SK-MEL-5 (cell line): ENCODE measurements around the gene KRT75. TPM values are rescaled to one million over a fixed set of nuclear protein-coding genes. Genes with fewer than 3 reads are reported as not detected.

Experiments
- DNase-seq: peaks from one replicate; pipeline ENCODE4 v3.0.0-alpha.2; 2016; ENCODE audit warnings: low read depth, low spot score
- in situ Hi-C: cut with HindIII; loops from 2 replicates; pipeline ENCODE4 v1.10.0; 2016; ENCODE audit warnings: low sequenced_read_pairs, high pct_unique_total_duplicates, low pct_unique_long_range_greater_than_20kb
- total RNA-seq: library from RNA; depleted of rRNA; stranded (reverse); fragments of >200 nt; shearing (Covaris generic); gene quantifications from 2 replicates; pipeline ENCODE4 v1.2.3, GENCODE V29; 2014

KRT75 gene
- total RNA-seq, 1 experiment from 2014 or later = not detected

DNA sequence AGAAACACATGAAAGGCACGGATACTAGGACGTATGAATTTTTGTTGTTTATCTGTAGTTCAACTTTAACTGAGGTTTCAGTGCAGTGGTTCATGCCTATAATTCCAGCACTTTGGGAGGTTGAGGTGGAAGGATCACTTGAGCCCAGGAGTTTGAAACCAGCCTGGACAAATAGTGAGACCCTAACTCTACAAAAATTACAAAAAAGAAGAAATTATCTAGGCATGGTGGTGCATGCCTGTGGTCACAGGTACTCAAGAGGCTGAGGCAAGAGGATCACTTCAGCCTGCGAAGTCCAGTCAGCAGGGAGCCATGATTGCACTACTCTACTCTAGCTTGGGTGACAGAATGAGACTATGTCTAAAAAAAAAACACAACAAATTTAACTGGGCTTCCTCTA is 9.8 kb upstream of the KRT75 start:
- DNase-seq = no peak
- in situ Hi-C loops = no loop called here

DNA sequence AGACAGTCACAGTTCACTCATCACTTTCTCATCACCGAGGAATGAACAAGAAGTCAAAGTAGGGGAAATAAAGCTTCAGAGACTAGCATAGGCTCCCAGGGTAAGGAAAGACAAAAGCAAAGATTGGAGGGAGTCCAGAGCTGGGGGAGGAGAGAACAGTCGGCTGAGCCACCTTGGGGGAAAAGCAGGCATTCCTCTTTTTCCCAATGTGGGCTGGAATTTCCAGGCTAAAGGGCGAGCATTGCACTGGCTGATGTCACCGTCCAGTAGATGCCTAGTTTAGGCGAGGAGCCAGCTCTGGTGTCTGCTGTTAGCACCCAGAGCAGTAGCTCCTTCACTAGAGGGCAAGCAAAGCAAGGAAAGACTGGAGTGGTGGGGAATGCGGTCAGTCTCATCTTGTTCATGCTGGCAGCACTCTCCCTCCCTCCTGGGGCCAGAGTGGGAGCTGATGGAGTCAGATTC is 8.5 kb upstream of the KRT75 start:
- DNase-seq = peak; percentile 41
- in situ Hi-C loops = no loop called here

DNA sequence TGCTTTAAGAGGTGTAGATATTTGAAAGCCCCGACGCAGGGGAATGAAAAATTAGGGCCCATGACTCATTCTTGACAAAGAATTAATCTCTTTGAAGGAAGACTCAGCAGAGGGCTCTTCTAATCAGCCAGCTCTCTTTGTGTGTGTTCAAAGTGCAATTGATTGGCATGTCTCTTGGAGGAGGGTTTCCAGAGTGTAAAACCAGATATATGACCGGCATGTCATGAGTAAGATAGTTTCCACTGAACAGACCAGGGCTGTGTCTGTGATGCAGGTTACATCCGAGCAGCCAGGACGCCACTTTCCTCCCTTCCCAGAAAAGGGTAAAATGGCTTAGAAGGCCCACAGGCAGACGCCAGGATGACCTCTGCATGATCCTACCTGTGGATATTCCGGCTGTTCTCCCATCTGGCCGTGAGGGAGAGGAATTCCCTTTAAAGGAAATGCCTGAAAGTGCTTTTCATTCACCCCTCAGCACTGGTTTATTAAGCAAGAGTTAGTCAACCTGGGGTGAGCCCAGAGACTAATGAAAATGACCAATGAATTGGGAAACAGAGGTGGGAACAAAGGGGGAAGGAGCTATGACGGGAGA is 7.2 kb upstream of the KRT75 start:
- in situ Hi-C loops = no loop called here
- no peak for DNase-seq

DNA sequence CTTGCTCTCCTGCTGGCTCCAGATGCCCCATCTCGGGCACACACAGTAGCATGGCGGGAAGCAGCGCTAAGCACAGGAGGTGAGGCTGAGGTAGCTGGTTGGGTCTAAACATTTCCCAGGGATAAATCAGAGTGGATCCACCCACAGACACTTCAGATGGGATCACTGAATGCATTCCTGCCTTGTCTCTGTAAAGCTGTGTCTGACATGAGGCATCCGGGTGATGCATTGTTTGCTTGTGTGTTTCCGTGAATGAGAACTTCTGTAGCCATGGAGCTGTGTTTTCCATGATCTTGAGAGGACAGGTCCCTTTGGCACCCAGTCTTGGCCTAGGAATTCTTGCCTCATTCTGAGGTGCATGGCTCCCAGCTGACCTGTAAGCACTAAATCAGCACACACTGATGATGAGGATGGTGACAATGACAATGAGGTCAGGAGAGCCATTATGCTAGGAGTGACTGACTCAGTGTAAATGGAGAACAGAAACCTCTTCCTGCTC is 6.7 kb upstream of the KRT75 start:
- in situ Hi-C loops = no loop called here

DNA sequence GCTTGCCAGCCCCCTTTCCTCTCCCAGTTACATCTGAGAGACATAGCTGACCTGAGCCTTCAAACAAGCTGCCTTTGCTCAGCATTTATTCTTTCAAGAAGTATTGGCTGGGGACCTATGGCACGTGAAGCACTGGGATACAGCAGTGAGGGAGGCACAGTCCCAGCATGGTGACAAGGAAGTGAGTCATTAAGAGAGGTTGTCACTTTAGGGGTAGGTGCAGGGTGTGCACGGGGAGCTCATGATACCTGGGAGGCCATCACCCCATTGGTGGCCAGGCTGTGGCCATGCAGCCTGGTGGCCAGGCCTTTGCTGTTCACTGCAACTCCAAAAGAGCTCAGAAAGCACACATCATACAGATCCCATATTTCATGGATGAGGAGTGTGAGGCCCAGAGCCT is 5.7 kb upstream of the KRT75 start:
- in situ Hi-C loops = no loop called here
- no peak for DNase-seq

More for the DNA sequence above, 6.7 kb upstream of the KRT75 start:
- DNase-seq = no peak

DNA sequence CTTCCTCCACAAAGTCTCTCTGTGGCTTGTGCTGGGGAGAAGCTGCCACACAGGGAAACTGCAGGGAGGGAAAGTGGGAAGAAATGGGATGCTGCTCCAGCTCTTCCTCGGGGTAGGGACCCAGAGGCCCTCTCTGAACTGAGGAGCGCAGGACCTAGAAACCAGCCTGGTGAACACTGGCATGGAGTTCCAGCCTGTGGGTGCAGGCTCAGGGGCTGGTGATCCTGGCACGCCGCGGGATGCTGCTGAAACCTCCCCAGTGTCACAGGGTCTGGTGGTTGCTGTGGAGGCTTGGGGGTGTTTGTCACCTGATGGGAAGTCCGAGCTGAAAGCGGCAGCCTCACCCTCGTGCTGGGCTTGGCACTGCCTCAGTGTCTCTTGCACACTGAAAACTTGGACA is 5.2 kb upstream of the KRT75 start:
- DNase-seq = no peak
- in situ Hi-C loops = no loop called here

DNA sequence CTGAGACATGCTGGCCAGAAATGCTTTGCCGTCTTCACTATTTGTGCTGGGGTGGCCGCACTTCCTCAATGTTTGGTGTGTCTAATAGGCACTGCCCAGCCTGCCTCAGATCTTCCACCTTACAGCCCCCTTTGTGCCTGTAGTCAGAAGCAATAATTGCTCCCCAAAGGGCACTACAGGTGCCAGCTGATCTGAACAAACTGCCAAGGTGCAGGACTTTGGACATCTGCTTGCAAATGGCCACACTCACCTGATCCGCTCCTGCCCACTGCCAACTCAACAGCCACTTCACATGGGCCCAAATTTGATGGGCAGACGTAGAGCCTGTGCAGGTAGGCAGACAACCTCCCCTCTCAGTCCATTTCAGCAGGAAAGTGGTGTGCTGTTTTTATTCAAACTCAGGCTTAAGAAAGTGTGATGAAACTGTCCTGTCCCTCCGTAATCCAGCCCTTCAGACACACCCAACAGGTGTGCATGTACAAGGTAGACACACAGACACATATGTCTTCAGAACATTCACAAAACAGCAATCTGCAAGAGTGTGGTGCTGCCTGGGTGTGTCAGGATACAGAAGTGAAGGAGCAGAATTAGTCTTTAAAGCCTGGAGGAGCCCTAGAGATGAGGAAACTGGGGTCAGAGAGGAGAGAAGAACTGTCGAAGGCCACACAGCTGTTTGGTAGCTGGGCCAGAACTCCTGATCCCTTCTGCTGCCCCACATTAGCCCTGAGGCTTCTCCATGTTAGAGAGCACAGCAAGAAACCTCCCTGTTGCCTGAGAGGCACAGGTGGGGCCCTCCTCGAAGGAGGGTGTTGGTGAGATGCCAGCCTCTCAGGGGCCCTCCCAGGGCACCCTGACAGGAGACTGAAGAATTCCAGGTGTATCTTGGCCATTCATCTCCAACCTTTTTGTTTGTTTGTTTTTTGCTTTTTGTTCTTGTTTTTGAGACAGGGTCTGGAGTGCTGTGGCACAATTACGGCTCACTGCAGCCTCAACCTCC is 4.4 kb upstream of the KRT75 start:
- no peak for DNase-seq
- in situ Hi-C loops = no loop called here

DNA sequence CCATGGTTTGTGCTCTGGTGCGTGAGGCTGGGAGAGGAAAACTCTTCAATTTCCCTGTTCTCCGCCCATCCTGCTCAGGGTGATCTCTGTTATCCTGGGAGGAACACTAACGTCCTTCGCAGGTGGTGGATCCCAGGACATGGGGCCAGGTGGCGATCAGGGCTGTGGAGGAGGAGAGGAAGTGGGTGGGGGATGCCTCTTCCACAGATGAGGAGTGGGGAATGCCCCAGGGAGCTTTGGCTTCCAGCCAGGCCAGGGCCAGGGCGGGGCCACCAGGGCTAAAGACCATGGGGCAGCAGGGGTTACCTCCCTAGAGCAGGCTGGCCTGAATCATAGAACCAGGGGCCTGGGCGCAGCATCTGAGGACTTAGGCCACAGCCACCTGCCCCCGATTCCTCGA is 3.3 kb upstream of the KRT75 start:
- in situ Hi-C loops = no loop called here
- no peak for DNase-seq

DNA sequence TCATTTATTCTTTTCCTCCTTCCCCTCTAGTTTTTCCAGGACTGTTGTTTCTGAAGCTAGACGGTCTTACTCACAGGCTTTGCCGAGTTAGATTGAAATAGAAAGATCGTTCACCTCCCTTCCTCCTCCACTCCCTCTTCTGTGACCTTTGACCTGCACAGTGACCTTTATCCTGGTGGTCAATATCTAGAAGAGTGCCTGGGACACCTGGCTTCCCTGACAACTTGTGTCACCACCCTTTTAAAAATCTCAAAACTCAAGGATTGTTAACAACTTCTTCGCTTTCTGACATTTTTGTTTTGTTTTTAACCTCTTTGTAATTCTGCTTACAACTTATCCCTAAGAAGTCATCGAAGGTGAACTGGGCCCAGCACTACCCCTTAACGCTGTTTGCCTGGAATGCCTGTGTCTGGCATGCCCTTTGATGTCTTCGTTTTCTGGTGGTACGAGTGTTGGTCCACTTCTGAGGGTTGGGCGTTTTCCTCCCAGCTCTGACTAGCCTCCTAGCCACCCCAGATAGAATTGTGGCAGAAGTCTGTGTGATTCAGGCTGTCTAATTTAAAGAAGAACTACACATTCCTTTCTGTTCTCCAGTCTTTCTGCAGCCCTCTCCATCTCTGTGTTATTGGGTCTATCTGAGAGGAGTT is 2.8 kb upstream of the KRT75 start:
- no peak for DNase-seq
- in situ Hi-C loops = no loop called here

DNA sequence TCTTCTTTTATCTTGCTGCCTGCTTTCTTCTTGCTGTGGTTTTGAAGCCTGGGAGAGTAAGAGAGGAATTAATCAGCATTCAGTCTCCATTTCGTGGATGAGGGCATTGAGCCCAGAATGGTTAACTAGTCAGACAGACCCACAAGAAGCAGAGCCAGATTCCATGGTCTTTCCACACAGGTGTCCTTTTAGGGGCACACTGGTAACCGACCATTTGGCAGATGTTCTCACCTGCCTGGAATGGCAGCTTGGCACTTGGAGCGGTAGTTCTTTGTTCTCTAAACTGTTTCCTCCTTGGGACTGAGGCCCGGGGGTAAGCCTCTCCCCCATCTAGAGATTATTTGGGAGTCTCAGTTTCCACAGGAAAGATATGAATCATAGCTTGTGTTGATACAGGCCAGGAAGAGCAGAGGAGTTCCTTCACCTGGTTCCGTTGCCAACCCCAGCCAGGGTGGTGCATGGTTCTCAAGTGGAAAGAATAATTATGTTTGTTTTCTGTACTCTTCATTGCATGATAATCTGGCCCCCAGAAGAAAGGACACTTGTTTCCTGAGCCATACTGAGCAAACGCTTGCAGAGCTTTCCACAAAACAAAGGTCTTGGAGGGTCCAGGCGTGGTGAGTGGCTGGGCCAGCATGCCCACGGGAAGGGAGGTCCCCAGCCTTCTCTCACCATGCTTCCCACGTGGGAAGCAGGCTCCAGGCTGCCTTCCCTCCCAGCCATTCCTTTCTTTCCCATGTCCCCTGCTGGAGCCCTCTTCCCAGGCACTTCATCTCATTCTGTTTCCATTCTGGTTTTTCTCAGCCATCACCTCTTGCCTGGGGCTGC is 2.0 kb upstream of the KRT75 start:
- in situ Hi-C loops = no loop called here
- DNase-seq = no peak

DNA sequence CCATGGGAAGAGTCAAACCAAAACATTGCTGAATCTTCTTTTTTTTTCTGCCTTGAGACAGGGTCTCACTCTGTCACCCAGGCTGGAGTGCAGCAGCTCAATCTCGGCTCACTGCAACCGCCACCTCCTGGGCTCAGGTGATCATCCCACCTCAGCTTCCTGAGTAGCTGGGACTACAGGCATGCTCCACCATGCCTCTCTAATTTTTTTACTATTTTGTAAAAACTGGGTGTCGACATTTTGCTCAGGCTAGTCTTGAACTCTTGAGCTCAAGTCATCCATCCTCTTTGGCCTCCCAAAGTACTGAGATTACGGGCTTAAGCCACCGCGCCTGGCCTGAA is 1.5 kb upstream of the KRT75 start:
- no peak for DNase-seq
- in situ Hi-C loops = no loop called here

DNA sequence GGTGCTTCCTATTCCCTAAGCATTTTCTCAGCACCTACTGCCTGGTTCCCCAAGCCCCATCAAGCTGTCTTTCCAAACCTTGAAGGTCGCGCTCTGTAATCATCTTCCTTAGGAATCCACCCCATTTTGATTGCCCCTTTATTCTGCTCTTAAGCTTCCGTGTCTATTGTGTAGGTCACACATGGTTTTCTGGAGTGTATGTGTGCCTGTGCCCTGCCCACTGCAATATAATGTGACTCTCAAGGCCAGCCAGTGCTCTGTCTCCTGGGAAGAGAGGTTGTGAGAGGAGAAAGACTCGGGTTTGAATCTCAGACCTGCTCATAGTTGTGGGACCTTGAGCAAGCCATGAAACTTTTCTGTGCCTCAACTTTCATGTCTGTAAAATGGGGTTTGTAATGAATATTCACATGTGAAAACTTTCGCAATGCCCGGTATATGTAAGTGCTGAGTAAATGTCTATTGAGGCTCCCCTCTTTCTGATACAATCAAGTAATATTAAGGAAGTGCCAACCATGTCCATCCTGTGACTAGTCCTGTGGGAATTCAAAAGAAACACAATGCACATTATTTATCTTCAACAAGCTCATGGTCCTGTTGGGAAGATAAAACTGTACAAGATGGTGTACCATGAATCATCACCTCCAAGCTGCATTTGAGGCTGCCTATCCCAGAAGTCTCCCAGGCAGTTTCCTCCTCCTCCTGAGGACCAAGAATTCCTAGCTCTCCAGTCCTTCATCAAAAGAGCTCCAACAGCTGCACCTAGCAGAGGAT is 774 bp upstream of the KRT75 start:
- in situ Hi-C loops = no loop called here
- no peak for DNase-seq

DNA sequence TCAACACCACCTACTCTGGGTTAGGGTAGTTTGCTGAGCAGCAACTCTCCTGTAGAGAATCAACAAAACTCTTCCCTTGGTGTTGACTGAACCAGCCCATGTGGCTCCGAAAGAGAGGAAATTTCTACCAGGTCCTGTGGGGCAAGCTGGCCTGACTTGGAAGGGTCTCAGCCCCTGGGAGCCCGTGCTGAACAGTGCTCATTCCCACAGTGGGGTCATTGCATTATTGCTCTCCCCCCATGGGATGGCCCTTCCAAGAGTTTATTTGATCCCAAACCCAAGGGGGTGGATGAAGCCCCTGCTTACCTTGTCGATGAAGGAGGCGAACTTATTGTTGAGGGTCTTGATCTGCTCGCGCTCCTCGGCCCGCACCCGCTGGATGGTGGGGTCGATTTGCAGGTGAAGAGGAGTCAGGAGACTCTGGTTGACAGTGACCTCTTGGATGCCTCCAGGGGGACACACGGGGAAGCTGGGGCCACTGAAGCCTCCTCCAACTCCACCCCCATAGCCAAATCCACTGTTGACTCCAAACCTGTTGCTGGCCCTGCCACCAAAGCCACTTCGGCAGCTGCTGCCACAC is 580 bp downstream of the KRT75 start:
- no peak for DNase-seq
- in situ Hi-C loops = no loop called here

DNA sequence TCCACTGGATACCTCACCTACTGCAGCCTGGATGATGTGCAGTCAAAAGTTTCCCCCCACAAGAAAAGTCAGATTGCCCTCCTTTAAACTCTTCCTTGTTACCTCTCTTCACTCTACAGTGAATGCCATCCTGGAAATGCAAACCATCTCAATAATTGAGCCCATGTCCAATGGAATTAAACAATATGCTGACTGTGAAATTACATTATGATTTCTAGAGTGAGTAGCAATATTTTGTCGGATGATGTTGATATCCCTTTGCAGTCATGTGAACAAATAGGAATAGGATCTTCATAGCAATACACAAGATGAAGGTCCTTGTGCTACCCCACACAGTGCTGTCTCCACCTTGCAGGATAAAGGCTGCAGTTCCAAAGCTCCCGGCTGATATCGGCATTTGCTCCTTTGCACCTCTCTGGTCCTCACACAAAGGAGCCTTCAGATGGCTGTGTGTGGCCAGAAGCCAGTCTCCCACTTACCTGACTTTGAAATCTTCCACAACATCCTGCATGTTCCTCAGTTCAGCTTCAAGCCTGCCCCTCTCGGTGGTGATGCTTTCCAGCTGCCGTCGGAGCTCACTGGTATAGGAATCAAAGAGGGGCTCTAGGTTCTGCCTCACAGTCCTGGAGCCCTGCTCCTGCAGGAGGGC is 1.5 kb downstream of the KRT75 start:
- in situ Hi-C loops = no loop called here
- DNase-seq = no peak

DNA sequence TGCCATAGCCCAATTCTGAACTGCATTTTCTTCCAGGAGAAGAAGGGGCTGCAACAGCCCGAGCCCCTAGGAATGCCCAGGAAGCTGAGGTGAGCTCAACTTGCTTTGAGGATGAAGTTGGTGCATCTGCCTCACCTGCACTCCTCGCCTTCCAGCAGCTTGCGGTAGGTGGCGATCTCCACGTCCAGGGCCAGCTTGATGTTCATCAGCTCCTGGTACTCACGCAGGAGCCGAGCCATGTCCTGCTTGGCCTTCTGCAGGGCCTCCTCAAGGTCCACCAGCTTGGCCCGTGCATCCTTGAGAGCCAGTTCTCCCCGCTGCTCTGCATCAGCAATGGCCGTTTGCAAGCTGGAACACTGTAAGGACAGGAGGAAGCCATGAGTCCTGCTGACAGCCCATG is 6.0 kb downstream of the KRT75 start:
- peak; percentile 37 for DNase-seq
- in situ Hi-C loops = no loop called here

DNA sequence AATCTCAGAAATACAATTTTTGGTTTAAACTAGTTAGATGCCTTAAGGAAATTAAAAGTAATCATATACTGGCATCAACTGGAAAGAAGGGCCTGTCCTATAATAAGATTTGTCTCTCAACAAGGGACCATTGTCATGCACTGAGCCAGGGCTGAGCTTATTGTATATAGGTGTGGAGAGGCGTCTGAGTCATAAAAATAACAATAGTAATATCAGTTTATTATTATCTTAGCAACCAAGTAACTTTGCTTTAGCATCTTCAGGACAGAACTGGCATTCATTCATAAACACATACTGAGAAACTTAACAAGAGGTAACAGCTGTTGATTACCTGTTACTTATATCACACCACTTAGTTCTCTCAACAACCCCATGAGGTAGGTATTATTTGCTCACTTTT is 7.1 kb downstream of the KRT75 start:
- no peak for DNase-seq
- in situ Hi-C loops = no loop called here
